DMS 273 (cell line): ENCODE data around the gene MACROH2A1.

Source experiments
- DNase-seq: peaks from one replicate; lab custom pipeline; 2025; ENCODE audit not compliant: unreplicated experiment; lab: John Stamatoyannopoulos, UW

MACROH2A1 gene

GRCh38 chr5:135319928-135320606 lies 79.0 kb downstream of the MACROH2A1 start:
- peak; percentile 20 for DNase-seq

GRCh38 chr5:135319458-135319857 lies 79.6 kb downstream of the MACROH2A1 start:
- DNase-seq, result no peak

DNA sequence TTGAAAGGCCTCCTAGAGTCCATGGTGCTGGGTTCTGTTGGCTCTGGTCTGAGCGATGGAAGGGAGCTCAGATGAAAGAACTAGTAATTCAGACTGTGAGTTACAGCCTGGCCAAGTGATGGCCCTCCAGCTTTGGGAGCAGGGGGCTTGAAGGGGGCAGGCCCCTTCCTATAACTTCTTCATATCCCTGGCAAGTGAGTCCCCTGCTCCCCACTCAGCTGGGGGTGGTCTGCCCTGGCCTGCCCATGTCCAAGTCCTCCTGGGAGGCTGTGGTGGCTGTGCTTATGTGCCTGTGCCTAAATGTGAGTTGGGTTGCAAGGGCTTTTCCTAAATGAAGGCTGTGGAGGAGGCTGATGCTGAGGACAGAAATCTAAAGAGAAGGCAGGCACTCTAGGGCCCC lies 80.1 kb downstream of the MACROH2A1 start:
- DNase-seq, result no peak

- no peak for DNase-seq
Measured at GRCh38 chr5:135318037-135318436, 81.0 kb downstream of the MACROH2A1 start.

- DNase-seq, result no peak
Measured at GRCh38 chr5:135317286-135317685, 81.7 kb downstream of the MACROH2A1 start.

- no peak for DNase-seq
Measured at GRCh38 chr5:135315386-135315785, 83.6 kb downstream of the MACROH2A1 start.

- DNase-seq, result no peak
Measured at GRCh38 chr5:135313946-135314345, 85.1 kb downstream of the MACROH2A1 start.

GRCh38 chr5:135313405-135313804 lies 85.6 kb downstream of the MACROH2A1 start:
- no peak for DNase-seq

GRCh38 chr5:135312255-135312935 lies 86.6 kb downstream of the MACROH2A1 start:
- DNase-seq, result no peak

GRCh38 chr5:135310328-135310989 lies 88.6 kb downstream of the MACROH2A1 start:
- no peak for DNase-seq

DNA sequence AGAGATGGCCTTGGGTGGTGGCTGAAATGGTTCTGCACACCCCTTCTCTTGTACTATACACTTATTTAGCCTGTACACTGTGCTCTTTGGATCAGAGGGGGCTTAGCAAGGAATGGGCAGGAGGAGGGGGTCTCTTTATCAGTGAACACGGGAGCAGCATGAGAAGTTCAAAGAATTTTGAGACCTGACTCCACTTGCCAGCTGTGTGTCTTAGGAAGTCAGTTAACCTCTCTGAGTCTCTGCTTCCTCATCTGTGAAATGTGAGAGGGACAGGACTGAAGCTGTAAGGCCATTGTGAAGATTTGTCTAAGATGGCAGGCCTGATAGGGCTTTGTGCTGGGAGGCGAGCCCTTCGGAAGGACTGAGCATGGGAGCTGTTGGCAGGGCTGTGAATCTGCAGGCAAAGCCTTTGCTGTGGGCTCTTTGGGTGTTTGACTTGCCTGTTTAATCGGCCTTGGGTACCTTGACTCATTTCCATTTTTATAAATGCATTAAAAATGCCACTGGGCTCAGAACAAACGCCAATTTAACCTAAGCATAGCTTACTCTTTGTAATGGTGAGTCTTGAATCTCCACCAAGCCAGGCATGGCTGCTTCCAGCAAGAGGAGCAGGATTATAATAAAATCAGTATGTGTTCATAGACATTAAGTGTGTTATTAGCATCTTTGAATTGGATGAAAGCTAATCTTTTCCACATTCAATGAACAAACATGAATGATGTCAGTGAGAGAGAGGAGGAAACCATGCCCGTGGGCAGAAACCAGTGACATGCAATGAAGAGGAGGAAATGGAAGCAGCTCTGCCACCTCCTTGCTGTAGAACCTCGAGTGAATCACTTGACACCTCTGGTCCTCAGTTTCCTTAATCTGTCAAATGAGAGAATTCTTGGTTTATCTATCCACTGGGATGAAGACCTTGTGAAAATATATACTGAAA lies 89.4 kb downstream of the MACROH2A1 start:
- no peak for DNase-seq

DNA sequence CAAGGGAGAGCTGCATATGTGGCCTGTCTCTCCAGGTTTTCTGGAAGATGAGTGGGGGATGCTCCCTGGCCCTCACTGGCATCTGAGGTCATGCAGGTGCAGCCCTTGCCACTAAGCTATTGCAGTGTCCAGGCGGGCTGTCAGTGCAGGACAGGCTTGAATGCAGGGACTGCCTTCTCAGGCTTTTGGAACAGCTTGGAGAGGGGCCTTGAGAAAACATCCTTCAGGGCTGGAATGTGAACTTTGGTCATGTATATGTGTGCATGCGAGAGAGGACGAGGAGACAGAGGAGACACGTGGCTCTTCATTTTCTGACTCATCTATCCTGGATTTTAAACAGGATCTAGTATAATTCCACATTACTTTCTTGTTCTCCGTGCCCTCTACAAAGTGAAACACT lies 90.3 kb downstream of the MACROH2A1 start:
- no peak for DNase-seq

DNA sequence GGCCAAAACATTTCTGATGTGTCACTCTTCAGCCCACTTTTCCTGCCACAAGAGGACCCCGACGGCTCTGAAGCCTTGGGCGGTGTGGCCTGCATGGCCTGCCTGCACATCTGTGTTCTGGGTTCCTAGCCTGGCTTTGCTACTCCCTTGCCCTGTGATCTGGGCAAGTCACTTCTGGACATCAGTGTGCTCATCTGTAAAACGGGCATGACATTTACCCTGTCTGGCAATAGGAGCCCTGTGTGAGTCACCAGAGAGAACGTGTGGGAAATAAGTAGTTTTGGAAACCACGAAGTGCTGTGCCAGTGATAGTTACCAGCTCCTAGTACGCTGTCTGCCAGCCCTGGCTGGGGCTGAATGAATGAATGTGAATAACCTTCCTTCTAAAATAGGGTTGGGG lies 90.8 kb downstream of the MACROH2A1 start:
- DNase-seq, result no peak

GRCh38 chr5:135307143-135307903 lies 91.7 kb downstream of the MACROH2A1 start:
- no peak for DNase-seq

DNA sequence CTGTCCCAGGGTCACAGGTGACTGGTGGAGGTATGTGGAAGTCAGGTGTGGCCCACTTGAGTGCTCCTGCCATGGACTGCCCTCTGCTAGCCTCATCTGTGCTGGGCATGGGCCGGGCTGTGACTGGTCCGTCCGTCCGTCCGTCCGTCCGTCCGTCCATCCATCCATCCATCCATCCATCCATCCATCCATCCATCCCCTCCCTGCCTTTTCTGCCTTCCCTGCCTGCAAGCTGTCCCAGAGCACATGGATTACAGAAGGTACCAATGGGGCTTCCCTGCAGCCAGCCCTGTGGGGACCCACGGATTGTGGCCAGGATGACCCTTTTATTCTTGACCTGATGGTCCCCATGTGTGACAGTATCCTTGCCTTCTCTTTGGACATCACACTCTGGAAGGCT lies 92.5 kb downstream of the MACROH2A1 start:
- no peak for DNase-seq

GRCh38 chr5:135304352-135305221 lies 94.4 kb downstream of the MACROH2A1 start:
- DNase-seq, result peak; percentile 24

GRCh38 chr5:135303582-135304173 lies 95.4 kb downstream of the MACROH2A1 start:
- peak; percentile 34 for DNase-seq

DNA sequence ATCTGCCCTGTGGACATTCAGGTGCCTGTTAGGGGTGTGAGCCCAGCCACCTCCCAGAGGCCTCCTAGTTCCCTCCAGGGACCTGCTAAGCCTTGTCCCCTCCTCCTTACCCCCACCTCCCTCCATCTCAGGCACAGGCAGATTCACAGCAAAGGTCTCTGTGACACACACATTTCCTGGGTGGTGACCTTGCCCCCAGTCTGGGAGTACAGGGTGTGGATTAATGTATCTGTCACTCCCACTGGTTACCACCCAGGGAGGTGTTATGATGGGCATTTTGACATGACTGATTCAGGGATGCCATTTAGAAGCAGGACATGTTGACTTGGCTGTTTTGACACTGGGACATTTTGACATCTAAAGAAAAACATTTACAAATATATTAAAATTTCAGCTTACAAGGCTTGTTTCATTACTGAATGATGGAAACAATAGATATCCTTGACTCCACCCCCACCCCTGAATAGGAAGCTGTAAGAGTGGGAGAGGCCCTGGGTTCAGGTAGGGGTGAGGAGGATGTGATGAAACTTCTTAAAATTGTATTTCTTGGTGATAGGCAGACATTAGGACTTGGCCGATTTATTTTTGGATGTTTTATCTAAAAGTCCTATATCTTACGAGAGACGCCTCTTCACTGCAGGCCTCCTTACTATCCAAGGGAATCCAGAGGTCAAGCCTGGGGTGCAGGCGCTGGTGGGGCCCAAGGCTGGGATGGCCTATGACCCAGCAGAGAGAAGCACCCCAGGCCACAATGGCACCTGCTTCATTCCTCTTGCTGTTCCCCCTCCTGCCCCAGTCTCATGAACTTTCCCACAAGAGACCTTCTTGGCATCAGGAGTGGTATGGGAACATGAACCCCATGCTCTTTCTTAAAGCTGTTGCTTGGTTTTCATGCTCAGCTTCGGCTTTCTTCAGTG lies 101.9 kb downstream of the MACROH2A1 start:
- DNase-seq, result no peak
